GM18505 (cell line): Measurements from ENCODE around the gene SURF2.

ENCODE experiments used
- ATAC-seq: cut with Tn5 transposase; IDR thresholded peaks from one replicate; pipeline ENCODE4 v1.9.1; 2021; ENCODE audit not compliant: unreplicated experiment
- POLR2A ChIP-seq: IDR thresholded peaks from 4 replicates; pipeline ENCODE4 v1.6.1; 2011; ENCODE audit warnings: borderline replicate concordance; ENCODE audit not compliant: insufficient read depth, insufficient read length; ENCODE audit errors: extremely low read depth

SURF2 gene

DNA sequence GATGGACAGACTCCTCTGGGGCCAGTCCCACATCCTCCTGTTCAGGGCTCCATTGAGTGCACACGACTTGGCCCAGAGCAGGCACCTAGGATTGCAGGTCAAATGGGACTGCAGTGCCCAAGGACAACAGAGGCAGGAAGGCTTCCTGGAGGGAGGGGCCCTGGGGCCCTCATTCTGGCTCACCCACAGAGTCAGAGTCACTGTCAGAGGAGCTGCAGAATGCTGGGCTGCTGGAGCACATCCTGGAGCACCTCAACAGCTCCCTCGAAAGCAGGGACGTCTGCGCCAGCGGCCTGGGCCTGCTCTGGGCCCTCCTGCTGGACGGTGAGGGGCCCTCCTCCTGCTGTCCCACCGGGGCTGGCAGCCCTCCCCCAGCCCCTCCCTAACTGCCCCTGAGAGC lies 46.3 kb downstream of the SURF2 start:
- TF ChIP-seq POLR2A = no peak
- no peak for ATAC-seq

GRCh38 chr9:133403766-133404453 lies 47.6 kb downstream of the SURF2 start:
- ATAC-seq = no peak
- TF ChIP-seq POLR2A = no peak

DNA sequence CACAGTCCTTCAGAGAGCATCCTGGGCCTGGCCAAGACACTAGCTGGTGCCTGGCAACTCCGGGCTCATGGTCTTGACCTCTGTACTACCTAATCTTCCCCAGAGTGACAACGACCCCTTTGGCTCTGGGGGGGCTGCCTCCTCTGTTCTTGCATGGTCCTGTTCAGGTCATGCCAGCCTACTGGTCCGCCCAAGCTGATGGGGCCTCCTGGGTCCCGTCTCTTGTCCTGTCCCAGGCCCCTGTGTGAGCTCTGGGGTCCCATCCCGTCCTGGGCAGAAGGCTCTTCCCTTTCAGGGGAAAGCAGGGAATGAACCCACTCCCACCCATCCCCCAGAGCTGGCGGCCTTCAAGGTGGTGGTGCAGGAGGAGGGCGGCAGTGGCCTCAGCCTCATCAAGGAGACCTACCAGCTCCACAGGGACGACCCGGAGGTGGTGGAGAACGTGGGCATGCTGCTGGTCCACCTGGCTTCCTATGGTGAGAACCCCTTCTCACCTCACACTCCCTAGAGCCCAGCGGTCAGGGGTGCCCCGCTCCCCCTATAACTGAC lies 48.2 kb downstream of the SURF2 start:
- peak; percentile 7 for TF ChIP-seq POLR2A
- ATAC-seq = no peak

- ATAC-seq = no peak
- no peak for TF ChIP-seq POLR2A
These were observed 49.4 kb downstream of the SURF2 start for GRCh38 chr9:133405508-133406438.

- no peak for TF ChIP-seq POLR2A
- peak; percentile 58 for ATAC-seq
These were observed 50.3 kb downstream of the SURF2 start for GRCh38 chr9:133406480-133407307.

- no peak for ATAC-seq
- no peak for TF ChIP-seq POLR2A
These were observed 51.7 kb downstream of the SURF2 start for GRCh38 chr9:133408042-133408441.
